GM12874 (cell line): ENCODE results near the gene CILP2.

Experiments
- CTCF ChIP-seq: IDR thresholded peaks from 2 replicates; pipeline ENCODE4 v1.5.1; 2011; ENCODE audit warnings: low read depth, mild to moderate bottlenecking, control low read depth, low read length, moderate library complexity; ENCODE audit not compliant: insufficient read depth

Gene CILP2

GRCh38 chr19:19508217-19508616, 29.8 kb upstream of the CILP2 start:
- no peak for TF ChIP-seq CTCF

GRCh38 chr19:19510432-19510831, 27.6 kb upstream of the CILP2 start:
- TF ChIP-seq CTCF: no peak

- TF ChIP-seq CTCF: no peak
These were observed 24.4 kb upstream of the CILP2 start for GRCh38 chr19:19513682-19514081.

GRCh38 chr19:19514215-19514657, 23.8 kb upstream of the CILP2 start:
- TF ChIP-seq CTCF: no peak

GRCh38 chr19:19514881-19515641, 23.0 kb upstream of the CILP2 start, which contains the start of gene TSSK6:
Gene TSSK6 (minus strand): TSS chr19:19515548. CDS start chr19:19515427, 121 bp downstream.
- no peak for TF ChIP-seq CTCF

- TF ChIP-seq CTCF: no peak
These were observed 22.2 kb upstream of the CILP2 start, which contains the start of gene NDUFA13 for GRCh38 chr19:19515642-19516519. Gene NDUFA13 (plus strand): TSS chr19:19516225. CDS start chr19:19516239, 14 bp downstream.

GRCh38 chr19:19517235-19517619, 20.8 kb upstream of the CILP2 start:
- TF ChIP-seq CTCF: no peak
